GM21576 (cell line): ENCODE measurements around the gene NEO1.
"Not testable (repeated sequence)": the region's sequence is repeated elsewhere in the genome, so short reads cannot be mapped to it uniquely, and the experiment has no call there.

Source experiments
- ATAC-seq: cut with Tn5 transposase; IDR thresholded peaks from one replicate; pipeline ENCODE4 v1.9.1; 2021; ENCODE audit warnings: mild to moderate bottlenecking, moderate library complexity; ENCODE audit not compliant: unreplicated experiment

NEO1 gene

GRCh38 chr15:73296609-73297353 lies 244.5 kb downstream of the NEO1 start:
- no peak for ATAC-seq

GRCh38 chr15:73298522-73299245 lies 246.4 kb downstream of the NEO1 start:
- no peak for ATAC-seq

GRCh38 chr15:73300286-73300685 lies 248.0 kb downstream of the NEO1 start:
- not testable (repeated sequence) for ATAC-seq

GRCh38 chr15:73303636-73304035 lies 251.4 kb downstream of the NEO1 start:
- ATAC-seq = no peak

- no peak for ATAC-seq
These were observed 253.3 kb downstream of the NEO1 start for GRCh38 chr15:73305331-73306211.

GRCh38 chr15:73308305-73308704 lies 256.0 kb downstream of the NEO1 start:
- ATAC-seq = no peak

GRCh38 chr15:73313861-73314260 lies 261.6 kb downstream of the NEO1 start:
- ATAC-seq = no peak

GRCh38 chr15:73317651-73318462 lies 265.6 kb downstream of the NEO1 start:
- no peak for ATAC-seq

- no peak for ATAC-seq
These were observed 266.4 kb downstream of the NEO1 start for GRCh38 chr15:73318463-73319351.

- no peak for ATAC-seq
These were observed 267.4 kb downstream of the NEO1 start for GRCh38 chr15:73319460-73320245.

- no peak for ATAC-seq
These were observed 268.4 kb downstream of the NEO1 start for GRCh38 chr15:73320619-73321180.

GRCh38 chr15:73321496-73322450 lies 269.5 kb downstream of the NEO1 start:
- no peak for ATAC-seq

- ATAC-seq = no peak
These were observed 270.6 kb downstream of the NEO1 start for GRCh38 chr15:73322665-73323373.

- no peak for ATAC-seq
These were observed 271.2 kb downstream of the NEO1 start for GRCh38 chr15:73323374-73323955.

- ATAC-seq = no peak
These were observed 271.7 kb downstream of the NEO1 start for GRCh38 chr15:73323956-73324355.

GRCh38 chr15:73324496-73325170 lies 272.4 kb downstream of the NEO1 start:
- ATAC-seq = no peak
